ENCODE data around the gene NRAP. TPM values are rescaled to one million over a fixed set of nuclear protein-coding genes. Genes with fewer than 3 reads are reported as not detected.

NRAP gene
- total RNA-seq, 1 donor from 2014 or later, result not detected

- H3K4me1 Mint-ChIP-seq, result peaks cover 1% of the 10 kb centered on the region
- no peak for DNase-seq (ENCODE audit: low spot score in 2 of 2, unreplicated experiment in 2 of 2)
- no peak overlapping the region for H3K27ac Mint-ChIP-seq
- TF ChIP-seq CTCF (IDR thresholded peaks at IDR 0.05; ENCODE audit: unreplicated experiment), result no peak
- H3K9me3 Mint-ChIP-seq, result no peaks in the 10 kb centered on the region
- H3K4me3 Mint-ChIP-seq, result no peak overlapping the region
- peaks cover 66% of the 10 kb centered on the region for H3K27me3 Mint-ChIP-seq (ENCODE audit: low read depth)
- H3K36me3 Mint-ChIP-seq, result no peaks in the 10 kb centered on the region
Measured at GRCh38 chr10:113625461-113626186, 38.2 kb downstream of the NRAP start.

- DNase-seq (ENCODE audit: low spot score in 2 of 2, unreplicated experiment in 2 of 2), result no peak
- peaks cover 1% of the 10 kb centered on the region for H3K4me1 Mint-ChIP-seq
- H3K27ac Mint-ChIP-seq, result no peak overlapping the region
- TF ChIP-seq CTCF (IDR thresholded peaks at IDR 0.05; ENCODE audit: unreplicated experiment), result no peak
- no peaks in the 10 kb centered on the region for H3K9me3 Mint-ChIP-seq
- H3K4me3 Mint-ChIP-seq, result no peak overlapping the region
- H3K36me3 Mint-ChIP-seq, result no peaks in the 10 kb centered on the region
- H3K27me3 Mint-ChIP-seq (ENCODE audit: low read depth), result peaks cover 87% of the 10 kb centered on the region
Measured at GRCh38 chr10:113622831-113623230, 41.0 kb downstream of the NRAP start.

- H3K27me3 Mint-ChIP-seq (ENCODE audit: low read depth), result peaks cover 92% of the 10 kb centered on the region
- H3K9me3 Mint-ChIP-seq, result no peaks in the 10 kb centered on the region
- no peak for TF ChIP-seq CTCF (IDR thresholded peaks at IDR 0.05; ENCODE audit: unreplicated experiment)
- H3K4me1 Mint-ChIP-seq, result no peaks in the 10 kb centered on the region
- no peak overlapping the region for H3K27ac Mint-ChIP-seq
- H3K36me3 Mint-ChIP-seq, result no peaks in the 10 kb centered on the region
- DNase-seq (ENCODE audit: low spot score in 2 of 2, unreplicated experiment in 2 of 2), result no peak
- no peak overlapping the region for H3K4me3 Mint-ChIP-seq
Measured at GRCh38 chr10:113621799-113622198, 42.0 kb downstream of the NRAP start.

GRCh38 chr10:113620936-113621335, 42.9 kb downstream of the NRAP start:
- Mint-ChIP-seq H3K4me3 (no peak overlapping the region), H3K4me1 (no peaks in the 10 kb centered on the region), H3K9me3 (no peaks in the 10 kb centered on the region), H3K36me3 (no peaks in the 10 kb centered on the region), H3K27me3 (ENCODE audit: low read depth) (peaks cover 95% of the 10 kb centered on the region), H3K27ac (no peak overlapping the region)
- TF ChIP-seq CTCF (IDR thresholded peaks at IDR 0.05; ENCODE audit: unreplicated experiment), result no peak
- no peak for DNase-seq (ENCODE audit: low spot score in 2 of 2, unreplicated experiment in 2 of 2)

GRCh38 chr10:113620511-113620910, 43.3 kb downstream of the NRAP start:
- H3K27ac Mint-ChIP-seq, result no peak overlapping the region
- H3K4me1 Mint-ChIP-seq, result no peaks in the 10 kb centered on the region
- DNase-seq (ENCODE audit: low spot score in 2 of 2, unreplicated experiment in 2 of 2), result no peak
- H3K4me3 Mint-ChIP-seq, result no peak overlapping the region
- H3K36me3 Mint-ChIP-seq, result no peaks in the 10 kb centered on the region
- TF ChIP-seq CTCF (IDR thresholded peaks at IDR 0.05; ENCODE audit: unreplicated experiment), result no peak
- H3K9me3 Mint-ChIP-seq, result no peaks in the 10 kb centered on the region
- peaks cover 95% of the 10 kb centered on the region for H3K27me3 Mint-ChIP-seq (ENCODE audit: low read depth)
